Gastrocnemius medialis (tissue), 4 donors: Measurements from ENCODE around the gene BRPF1. TPM values are rescaled to one million over a fixed set of nuclear protein-coding genes. Genes with fewer than 3 reads are reported as not detected.

Experiments
- ATAC-seq, 2 donors: fragments of 150-250 bp; one replicate each; pipeline ENCODE4 v1.9.1; 2016
- DNase-seq, 2 donors: peaks; one replicate each; pipeline ENCODE4 v3.0.0-alpha.2; 2019
- H3K27ac ChIP-seq, 4 donors: fragments of 200-600 bp; sonication (generic); 1 replicate in 1 of 4; 2 replicates in 3 of 4; pipeline ENCODE4 v1.5.1; 2016 to 2018; ENCODE audit warnings: mild to moderate bottlenecking in 2 of 4, moderate library complexity in 1 of 4
- H3K27me3 ChIP-seq, 3 donors: fragments of 200-600 bp; sonication (generic) in 2 of 3; 1 replicate in 1 of 3; 2 replicates in 2 of 3; pipeline versions ENCODE4 v1.5.1 to v1.6.0; 2016 to 2019; ENCODE audit warnings: mild to moderate bottlenecking in 1 of 3, moderate library complexity in 1 of 3
- H3K36me3 ChIP-seq, 2 donors: fragments of 200-600 bp; sonication (generic) in 1 of 2; one replicate each; pipeline ENCODE4 v1.5.1; 2017 to 2018
- H3K4me1 ChIP-seq, 2 donors: fragments of 200-600 bp; sonication (generic) in 1 of 2; one replicate each; pipeline ENCODE4 v1.5.1; 2016 to 2017; ENCODE audit warnings: mild to moderate bottlenecking in 2 of 2
- H3K4me3 ChIP-seq, 4 donors: fragments of 200-600 bp; sonication (generic) in 3 of 4; 1 replicate in 1 of 4; 2 replicates in 3 of 4; pipeline ENCODE4 v1.5.1; 2016 to 2019; ENCODE audit warnings: mild to moderate bottlenecking in 2 of 4
- H3K9me3 ChIP-seq, 3 donors: fragments of 200-600 bp; sonication (generic) in 2 of 3; 1 replicate in 1 of 3; 2 replicates in 2 of 3; pipeline ENCODE4 v1.5.1; 2016 to 2019
- POLR2A ChIP-seq, 2 donors: fragments of 450-650 bp; IDR thresholded peaks; one replicate each; pipeline ENCODE4 v1.6.1; 2017; ENCODE audit warnings: antibody characterized with exemption in 2 of 2, mild to moderate bottlenecking in 2 of 2, moderate library complexity in 2 of 2
- in situ Hi-C, 4 donors: fragments of 200-750 bp; cut with MboI; loops; one replicate each; pipeline versions ENCODE4 v1.15.0 to v1.8.0; 2017; ENCODE audit warnings: low sequenced_read_pairs in 4 of 4
- intact Hi-C: fragments of 100-400 bp; cut with DNase I; formaldehyde crosslinking; loops from one replicate; pipeline ENCODE4 v1.15.1; 2023; ENCODE audit warnings: low total_unique reads
- total RNA-seq, 4 donors: library from RNA; depleted of rRNA; stranded (reverse); fragments of >200 nt; gene quantifications; one replicate each; pipeline versions ENCODE4 v1.1.0 to v1.2.3, GENCODE V29; 2016
- TF ChIP-seq, protein P1 (sequence below), 5 experiments: fragments of 450-650 bp in 3 of 5; fragments of 200-600 bp in 2 of 5; sonication (generic) in 2 of 5; IDR thresholded peaks in 4 of 5; conservative IDR thresholded peaks in 1 of 5; 1 replicate in 4 of 5; 2 replicates in 1 of 5; pipeline ENCODE4 v1.5.1; 2016 to 2019; ENCODE audit warnings: antibody characterized with exemption in 5 of 5, mild to moderate bottlenecking in 3 of 5, moderate library complexity in 3 of 5

The BRPF1 gene
- total RNA-seq, 4 donors from 2014 or later = 12.0 to 19.5 (median 14.7) TPM

DNA sequence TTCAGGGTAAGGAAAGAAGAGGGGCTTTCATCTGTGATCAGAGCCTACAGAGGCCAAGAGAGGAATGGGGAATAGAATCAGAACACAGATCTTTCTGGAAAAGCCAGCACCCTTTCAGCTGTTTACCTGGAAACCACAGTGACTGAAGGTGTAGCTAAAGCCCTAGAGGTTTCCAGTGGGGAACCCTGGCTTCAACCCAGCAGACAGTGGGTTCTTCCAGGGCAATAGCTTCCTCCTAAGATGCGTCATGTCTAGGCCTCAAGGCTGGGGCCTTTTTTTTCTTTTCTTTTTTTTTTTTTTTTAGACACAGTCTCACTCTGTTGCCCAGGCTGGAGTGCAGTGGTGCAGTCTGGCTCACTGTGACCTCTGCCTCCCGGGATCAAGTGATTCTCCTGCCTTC lies 31.0 kb upstream of the BRPF1 start:
- ATAC-seq = no peak
- intact Hi-C loops = no loop called here
- TF ChIP-seq, protein P1, sequence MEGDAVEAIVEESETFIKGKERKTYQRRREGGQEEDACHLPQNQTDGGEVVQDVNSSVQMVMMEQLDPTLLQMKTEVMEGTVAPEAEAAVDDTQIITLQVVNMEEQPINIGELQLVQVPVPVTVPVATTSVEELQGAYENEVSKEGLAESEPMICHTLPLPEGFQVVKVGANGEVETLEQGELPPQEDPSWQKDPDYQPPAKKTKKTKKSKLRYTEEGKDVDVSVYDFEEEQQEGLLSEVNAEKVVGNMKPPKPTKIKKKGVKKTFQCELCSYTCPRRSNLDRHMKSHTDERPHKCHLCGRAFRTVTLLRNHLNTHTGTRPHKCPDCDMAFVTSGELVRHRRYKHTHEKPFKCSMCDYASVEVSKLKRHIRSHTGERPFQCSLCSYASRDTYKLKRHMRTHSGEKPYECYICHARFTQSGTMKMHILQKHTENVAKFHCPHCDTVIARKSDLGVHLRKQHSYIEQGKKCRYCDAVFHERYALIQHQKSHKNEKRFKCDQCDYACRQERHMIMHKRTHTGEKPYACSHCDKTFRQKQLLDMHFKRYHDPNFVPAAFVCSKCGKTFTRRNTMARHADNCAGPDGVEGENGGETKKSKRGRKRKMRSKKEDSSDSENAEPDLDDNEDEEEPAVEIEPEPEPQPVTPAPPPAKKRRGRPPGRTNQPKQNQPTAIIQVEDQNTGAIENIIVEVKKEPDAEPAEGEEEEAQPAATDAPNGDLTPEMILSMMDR (IDR thresholded peaks at IDR 0.05 in 4 of 5, conservative IDR thresholded peaks at IDR 0.05 in 1 of 5) = no peak
- no peak for TF ChIP-seq POLR2A (IDR thresholded peaks at IDR 0.05)
- peaks cover 8 to 11% of the 10 kb centered on the region in 2 donors for H3K4me1 ChIP-seq
- peaks cover 0 to 55% of the 10 kb centered on the region in 2 donors for H3K36me3 ChIP-seq
- no peak overlapping the region for H3K27ac ChIP-seq
- DNase-seq = no peak
- in situ Hi-C loops = no loop called here
- no peak overlapping the region for H3K4me3 ChIP-seq
- H3K9me3 ChIP-seq = no peaks in the 10 kb centered on the region
- peaks cover 8 to 14% (median 14%) of the 10 kb centered on the region in 3 donors for H3K27me3 ChIP-seq

DNA sequence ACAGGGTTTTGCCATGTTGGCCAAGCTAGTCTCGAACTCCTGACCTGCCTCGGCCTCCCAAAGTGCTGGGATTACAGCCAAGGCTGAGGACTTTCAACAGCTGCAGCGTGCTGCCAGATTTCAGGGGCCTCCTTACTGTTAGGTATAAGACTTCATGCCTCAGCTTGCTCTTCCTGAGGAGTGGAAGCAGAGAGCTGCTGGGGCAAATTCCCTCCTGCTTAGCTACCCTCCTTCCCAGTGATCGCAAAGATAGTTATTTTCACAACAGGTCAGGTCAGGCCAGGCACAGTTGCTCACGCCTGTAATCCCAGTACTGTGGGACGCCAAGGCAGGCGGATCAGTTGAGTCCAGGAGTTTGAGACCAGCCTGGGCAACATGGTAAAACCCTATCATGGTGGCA lies 30.5 kb upstream of the BRPF1 start:
- H3K4me1 ChIP-seq = peaks cover 8 to 11% of the 10 kb centered on the region in 2 donors
- TF ChIP-seq, protein P1 (IDR thresholded peaks at IDR 0.05 in 4 of 5, conservative IDR thresholded peaks at IDR 0.05 in 1 of 5) = no peak
- TF ChIP-seq POLR2A (IDR thresholded peaks at IDR 0.05) = no peak
- no peak for DNase-seq
- ATAC-seq = no peak
- in situ Hi-C loops = no loop called here
- H3K27ac ChIP-seq = no peak overlapping the region
- H3K4me3 ChIP-seq = no peak overlapping the region
- peaks cover 0 to 53% of the 10 kb centered on the region in 2 donors for H3K36me3 ChIP-seq
- H3K9me3 ChIP-seq = no peaks in the 10 kb centered on the region
- peaks cover 8 to 15% (median 14%) of the 10 kb centered on the region in 3 donors for H3K27me3 ChIP-seq
- intact Hi-C loops = no loop called here

DNA sequence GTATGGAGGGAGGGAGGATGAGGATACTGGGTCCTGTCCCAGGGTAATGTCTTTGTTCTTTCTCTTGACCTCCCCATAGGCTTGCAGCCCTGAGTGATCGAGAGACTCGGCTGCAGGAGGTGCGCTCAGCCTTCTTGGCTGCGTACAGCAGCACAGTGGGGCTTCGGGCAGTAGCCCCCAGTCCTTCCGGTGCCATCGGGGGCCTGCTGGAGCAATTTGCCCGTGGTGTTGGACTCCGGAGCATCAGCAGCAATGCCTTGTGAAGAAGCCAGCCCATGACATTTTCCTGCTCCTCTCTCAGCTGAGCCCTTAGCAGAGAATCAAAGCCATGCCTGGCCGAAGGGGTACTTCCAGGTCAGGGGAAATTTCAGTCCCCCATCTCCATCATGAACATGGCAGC lies 29.8 kb upstream of the BRPF1 start:
- intact Hi-C loops = no loop called here
- TF ChIP-seq, protein P1 (IDR thresholded peaks at IDR 0.05 in 4 of 5, conservative IDR thresholded peaks at IDR 0.05 in 1 of 5) = no peak
- TF ChIP-seq POLR2A (IDR thresholded peaks at IDR 0.05) = no peak
- Histone ChIP-seq H3K27me3 (peaks cover 8 to 15% (median 14%) of the 10 kb centered on the region in 3 donors), H3K4me3 (no peak overlapping the region), H3K4me1 (peaks cover 8 to 11% of the 10 kb centered on the region in 2 donors), H3K9me3 (no peaks in the 10 kb centered on the region), H3K36me3 (peaks cover 0 to 47% of the 10 kb centered on the region in 2 donors), H3K27ac (no peak overlapping the region)
- DNase-seq (no peak), ATAC-seq (no peak)
- in situ Hi-C loops = no loop called here

DNA sequence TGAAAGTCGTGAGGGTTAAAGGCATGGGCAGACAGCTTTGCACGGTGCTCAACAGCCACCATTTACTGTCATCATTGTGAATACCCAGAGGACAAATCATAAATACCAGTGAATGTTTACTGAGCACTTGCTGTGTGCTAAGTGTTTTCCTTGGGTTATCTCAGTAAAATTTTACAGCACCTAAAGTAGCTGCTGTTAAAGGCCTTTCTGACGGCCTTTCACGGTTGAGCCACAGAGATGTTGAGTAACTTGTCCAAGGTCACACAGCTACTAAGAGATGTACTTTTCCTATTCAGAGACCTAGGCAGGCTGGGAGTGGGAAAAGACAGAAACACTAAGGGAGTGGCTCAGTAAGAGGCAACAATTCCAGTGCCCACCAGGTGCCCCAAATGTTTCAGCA lies 28.3 kb upstream of the BRPF1 start:
- DNase-seq (no peak), ATAC-seq (no peak)
- Histone ChIP-seq H3K36me3 (peaks cover 0 to 32% of the 10 kb centered on the region in 2 donors), H3K9me3 (no peaks in the 10 kb centered on the region), H3K27ac (no peak overlapping the region), H3K4me3 (no peak overlapping the region), H3K4me1 (peaks cover 8 to 11% of the 10 kb centered on the region in 2 donors), H3K27me3 (peaks cover 8 to 15% (median 14%) of the 10 kb centered on the region in 3 donors)
- TF ChIP-seq, protein P1 (IDR thresholded peaks at IDR 0.05 in 4 of 5, conservative IDR thresholded peaks at IDR 0.05 in 1 of 5) = no peak
- in situ Hi-C loops (no loop called here), intact Hi-C loops (no loop called here)
